ENCODE data around the gene SIGMAR1.

SIGMAR1 gene

GRCh38 chr9:34630402-34631154 is 7.0 kb downstream of the SIGMAR1 start:
- no peak for DNase-seq (ENCODE audit: low read depth)

DNA sequence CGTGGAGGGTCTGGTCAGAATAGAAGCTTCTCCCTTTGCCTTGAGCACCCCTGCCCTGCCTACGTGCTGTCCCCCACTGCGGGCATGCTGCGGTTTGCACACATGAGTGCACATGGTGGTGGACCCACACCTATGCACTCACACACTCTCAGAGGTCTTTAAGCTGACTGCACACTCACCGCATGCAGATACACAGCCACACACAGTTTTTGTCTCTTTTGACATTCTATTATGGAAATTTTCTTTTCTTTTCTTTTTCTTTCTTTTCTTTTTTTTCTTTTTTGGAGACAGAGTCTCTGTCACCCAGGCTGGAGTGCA is 8.1 kb downstream of the SIGMAR1 start:
- no peak for DNase-seq (ENCODE audit: low read depth)

GRCh38 chr9:34628656-34629490 is 8.7 kb downstream of the SIGMAR1 start, which contains the start of gene ARID3C:
TSS of gene ARID3C (minus strand) at chr9:34629066. CDS start at chr9:34628014, 1,052 bp downstream.
- DNase-seq (ENCODE audit: low read depth): no peak

DNA sequence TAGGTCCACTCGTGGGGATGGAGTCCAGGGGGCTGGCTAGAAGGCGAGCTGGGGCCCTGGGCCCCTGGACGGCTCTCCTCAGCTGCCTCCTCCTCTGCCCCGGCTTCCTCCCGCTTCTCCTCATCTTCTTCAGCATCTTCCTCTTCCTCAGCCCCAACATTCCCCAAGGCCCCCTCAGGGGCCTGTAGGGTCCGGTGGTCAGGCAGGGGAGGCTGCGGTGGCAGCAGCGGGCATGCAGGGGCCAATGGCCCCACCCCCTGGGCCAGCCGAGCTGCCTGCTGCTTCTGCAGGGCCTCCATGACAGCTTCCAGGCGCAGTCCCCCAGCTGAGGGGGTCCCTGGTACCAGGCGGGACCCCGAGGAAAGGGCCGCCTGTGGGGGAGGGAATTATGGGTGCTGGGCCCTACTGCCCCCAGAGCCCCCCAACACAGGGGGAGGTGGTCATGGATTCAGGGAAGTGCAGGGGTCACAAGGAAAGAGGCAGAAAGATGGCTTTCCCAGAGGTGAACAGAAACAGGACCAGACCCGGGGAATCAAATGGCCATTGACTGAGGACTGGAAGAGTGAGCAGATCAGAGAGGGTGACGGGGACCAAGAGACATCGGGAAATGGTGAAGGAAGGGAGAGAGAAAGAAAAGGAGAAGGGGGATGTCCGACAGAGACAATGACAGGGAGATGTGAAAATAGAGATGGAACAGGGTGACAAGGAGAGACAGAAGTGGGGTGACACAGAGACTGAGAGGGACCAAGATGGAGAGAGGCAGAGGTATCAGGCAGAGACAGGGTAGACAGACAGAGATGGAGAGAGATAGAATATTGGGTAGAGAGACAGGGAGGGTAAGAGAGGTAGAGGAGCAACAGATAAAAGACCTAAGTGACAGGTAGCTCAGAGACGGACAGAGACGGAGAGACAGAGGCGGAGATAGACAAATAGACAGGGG is 9.6 kb downstream of the SIGMAR1 start:
- DNase-seq (ENCODE audit: low read depth): no peak

- no peak for DNase-seq (ENCODE audit: low read depth)
Measured at GRCh38 chr9:34625186-34625486, 12.5 kb downstream of the SIGMAR1 start.

DNA sequence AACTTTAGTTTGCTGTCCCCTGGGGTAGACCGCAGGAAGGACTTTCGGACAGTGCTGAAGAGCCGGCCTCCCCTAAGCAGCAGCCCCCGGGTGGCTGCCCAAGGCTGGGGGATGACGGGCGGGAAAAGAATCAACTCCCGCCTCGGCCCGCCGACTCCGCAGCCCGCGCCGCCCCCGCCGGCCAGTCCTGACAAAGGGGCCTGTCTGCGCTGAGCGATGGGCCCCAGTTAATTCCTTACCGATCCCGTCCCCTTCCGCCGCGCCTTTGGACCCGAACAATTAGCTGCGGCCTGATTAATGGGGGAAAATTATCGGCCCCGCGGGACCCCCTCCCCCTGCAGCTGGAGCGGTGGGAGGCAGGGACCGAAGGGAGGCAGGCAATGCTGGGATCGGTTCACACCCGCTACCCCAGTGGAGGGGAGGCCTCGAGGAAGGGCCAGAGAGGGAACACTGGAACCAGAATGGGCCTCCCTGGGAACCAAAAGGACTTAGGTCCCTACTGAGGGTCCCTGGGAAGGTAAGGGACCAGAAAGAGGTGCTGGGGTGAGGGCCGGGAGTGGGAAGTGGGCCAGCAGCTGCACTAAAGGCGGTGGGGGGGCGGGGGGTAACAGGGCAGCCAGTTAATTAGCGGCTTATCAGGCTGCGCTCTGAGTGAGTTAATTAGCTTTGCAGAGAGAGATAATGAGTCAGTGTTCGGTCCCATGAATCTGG is 13.0 kb downstream of the SIGMAR1 start:
- no peak for DNase-seq (ENCODE audit: low read depth)

DNA sequence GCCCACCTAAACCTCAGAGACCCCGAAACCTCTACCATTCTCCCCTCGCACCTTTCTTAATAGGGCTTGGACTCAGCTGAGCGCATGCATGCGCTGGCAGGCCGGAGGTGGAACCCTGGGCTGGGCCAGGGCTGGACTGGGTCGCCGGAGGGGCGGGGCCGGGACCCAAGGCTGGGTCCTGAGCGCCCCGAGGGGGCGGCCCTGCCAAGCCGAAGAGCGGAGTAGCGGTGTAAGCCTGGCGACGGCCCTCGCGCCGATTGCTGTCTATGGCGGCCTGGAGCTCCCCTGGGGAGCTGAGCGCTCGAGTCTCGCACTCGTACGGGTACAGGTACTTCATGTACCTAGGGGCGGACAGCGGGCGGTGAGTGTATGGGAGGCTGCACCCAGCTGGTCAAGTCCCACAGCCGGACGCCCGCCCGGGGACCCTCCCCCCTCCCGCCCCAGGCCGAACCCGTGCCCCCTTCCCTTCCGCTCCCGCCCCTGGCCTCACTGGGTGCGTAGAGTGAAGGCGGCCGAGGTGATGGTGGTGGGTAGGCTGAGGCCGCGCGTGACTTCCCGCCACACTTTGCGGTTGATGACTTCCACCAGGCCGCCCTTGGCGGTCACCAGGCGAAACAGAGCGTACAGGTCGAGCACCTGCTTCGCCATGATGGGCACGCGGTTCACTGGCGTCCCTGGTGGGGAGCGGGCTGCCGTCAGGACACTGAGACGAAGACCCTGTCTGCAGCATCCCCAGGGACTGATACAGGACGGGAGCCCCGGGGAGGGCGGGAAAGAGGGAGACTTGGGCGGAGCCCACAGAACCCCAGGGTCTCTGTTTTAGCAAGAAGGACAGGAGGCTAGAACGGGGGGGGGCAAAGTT is 14.0 kb downstream of the SIGMAR1 start:
- DNase-seq (ENCODE audit: low read depth): no peak

- DNase-seq (ENCODE audit: low read depth): peak; percentile 79
Measured at GRCh38 chr9:34620061-34620994, 17.3 kb downstream of the SIGMAR1 start, which contains the start of gene DCTN3. TSS of gene DCTN3 (minus strand) at chr9:34620495. CDS start at chr9:34620464, 31 bp downstream.

GRCh38 chr9:34615132-34615531 is 22.5 kb downstream of the SIGMAR1 start:
- no peak for DNase-seq (ENCODE audit: low read depth)

DNA sequence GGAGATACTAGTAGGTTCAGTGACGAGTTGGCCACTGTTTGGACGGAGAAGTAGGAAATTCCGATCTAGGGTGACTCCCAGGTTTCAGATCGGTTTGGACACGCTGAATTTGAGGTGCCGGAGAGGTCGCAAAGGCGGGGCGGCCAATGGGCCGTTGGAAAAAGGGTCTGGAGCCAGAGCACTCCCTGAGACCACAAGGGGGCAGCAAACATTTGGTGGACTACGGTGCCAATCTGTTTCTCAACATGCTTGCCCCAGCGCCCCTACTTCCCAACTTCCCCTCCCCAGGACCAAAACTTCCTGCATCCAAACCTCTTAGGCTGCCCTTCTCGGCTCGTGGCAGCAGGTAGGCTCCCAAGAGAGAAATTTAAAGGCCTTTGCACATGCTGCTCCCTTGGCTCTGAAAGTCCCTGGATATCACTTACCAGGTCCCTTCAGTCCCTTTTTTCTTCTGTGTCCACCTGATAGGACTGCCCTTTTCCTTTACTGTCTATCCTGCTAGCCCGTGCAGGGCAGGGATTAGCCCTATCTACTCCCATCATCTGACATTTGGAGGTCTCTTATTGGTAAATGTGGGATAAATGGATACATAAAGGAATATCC is 24.7 kb downstream of the SIGMAR1 start:
- DNase-seq (ENCODE audit: low read depth): peak; percentile 58

GRCh38 chr9:34611811-34612787 is 25.5 kb downstream of the SIGMAR1 start, which contains the start of gene RPP25L:
TSS of gene RPP25L (minus strand) at chr9:34612097. CDS start at chr9:34611296, 801 bp downstream.
- DNase-seq (ENCODE audit: low read depth): peak; percentile 68

- no peak for DNase-seq (ENCODE audit: low read depth)
Measured at GRCh38 chr9:34611251-34611810, 26.3 kb downstream of the SIGMAR1 start.

DNA sequence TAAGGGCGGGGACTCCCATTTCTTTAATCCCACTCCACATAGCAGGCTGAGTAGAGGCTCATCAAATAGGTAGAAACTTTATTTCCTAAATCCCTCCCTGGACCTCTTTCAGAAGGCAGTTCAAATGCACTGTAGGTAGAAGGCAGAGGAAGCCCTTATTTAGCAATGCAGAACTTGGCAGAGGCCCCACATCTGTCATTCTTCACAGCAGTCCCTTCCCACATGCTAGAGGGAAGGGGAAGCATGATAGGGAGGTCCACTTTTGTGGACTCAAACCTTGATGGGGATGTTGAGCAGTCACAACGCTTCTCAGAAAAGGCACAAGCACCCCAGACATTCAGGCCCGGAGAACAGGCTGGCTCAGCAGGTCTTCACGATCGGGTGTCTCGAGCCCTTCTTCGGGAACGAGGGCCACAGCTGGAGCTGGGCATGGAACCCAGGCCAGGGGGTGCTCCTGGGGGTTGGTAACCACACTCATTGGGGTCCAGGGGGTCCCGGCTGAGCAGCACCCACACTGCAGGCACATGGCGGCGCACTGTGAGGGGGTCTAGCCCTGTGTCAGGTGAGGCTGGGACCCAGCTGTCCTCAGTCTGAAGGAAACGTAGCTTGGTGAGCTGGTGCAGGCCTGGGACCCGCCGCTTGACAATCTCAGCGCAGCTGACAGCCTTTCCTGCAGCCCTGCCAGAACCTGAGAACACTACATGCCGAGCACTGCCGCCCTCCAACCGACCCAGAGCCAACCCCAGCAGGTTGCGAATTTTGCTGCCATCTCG is 27.0 kb downstream of the SIGMAR1 start:
- DNase-seq (ENCODE audit: low read depth): no peak

DNA sequence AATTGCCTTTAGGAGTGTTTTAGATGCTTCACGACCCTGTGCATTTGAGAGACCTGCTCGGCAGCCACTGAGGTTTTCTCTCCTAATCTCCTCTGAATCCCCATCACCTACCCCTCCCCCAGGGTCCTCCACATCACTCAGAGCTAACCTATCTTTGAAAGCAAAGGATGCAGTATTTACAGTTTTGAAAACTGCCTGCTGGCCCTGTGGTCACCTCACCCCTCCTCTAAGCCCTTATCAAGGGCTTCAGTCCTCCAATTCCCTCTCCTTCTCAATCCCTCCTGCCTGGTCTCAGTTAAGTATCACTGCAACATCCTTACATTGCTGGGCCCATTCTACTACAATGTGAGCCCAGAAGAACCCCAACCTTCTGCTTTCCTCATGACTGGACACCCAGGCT is 30.3 kb downstream of the SIGMAR1 start:
- no peak for DNase-seq (ENCODE audit: low read depth)

GRCh38 chr9:34606905-34607304 is 30.7 kb downstream of the SIGMAR1 start:
- DNase-seq (ENCODE audit: low read depth): no peak

DNA sequence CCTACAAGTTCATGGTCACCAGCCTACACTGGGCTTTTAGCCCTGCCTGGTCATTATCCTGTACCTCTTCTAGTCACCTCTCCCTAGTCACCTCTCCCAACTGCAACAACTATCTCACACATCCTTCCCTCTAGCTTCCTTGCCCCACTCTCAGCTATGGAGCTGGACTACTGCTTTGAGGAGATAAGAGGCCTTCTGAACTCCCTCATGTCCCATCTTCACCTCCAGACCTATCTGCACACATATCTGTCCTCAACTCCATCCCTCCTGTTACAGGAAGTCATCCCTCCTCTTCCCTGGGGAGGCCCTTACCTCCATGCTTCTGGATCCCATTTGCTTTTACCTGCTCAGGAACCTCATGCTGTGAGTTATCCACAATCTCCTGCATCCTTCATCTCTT is 31.4 kb downstream of the SIGMAR1 start:
- DNase-seq (ENCODE audit: low read depth): no peak

All from CMK (cell line).